Cerebellar nuclear complex (tissue), 1 donor: ENCODE data around the gene URM1.

Source experiments
- DNase-seq, 2 experiments: peaks; one replicate each; lab custom pipeline; 2025; lab: John Stamatoyannopoulos, UW

URM1 gene

DNA sequence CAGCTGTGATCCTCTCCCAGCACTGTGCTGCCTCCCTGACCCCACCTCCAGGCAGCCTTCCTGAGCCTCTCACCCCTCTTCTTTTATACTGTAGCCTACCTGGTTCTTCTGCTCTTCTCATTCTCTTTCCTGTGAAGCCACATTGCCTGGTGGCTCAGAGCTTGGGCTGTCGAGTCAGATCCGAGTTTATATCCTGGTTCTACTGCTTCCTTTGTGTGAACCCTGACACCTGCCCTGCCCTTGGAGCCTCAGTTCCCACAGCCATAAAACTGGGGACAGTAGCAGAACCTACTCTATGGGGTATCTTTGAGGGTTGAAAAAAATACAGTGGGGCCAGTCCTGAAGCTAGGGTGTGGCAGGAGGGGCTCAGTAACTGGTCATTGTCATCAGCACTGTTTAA lies 22.0 kb upstream of the URM1 start:
- no peak for DNase-seq

GRCh38 chr9:128349772-128350171 lies 21.4 kb upstream of the URM1 start:
- DNase-seq: no peak

DNA sequence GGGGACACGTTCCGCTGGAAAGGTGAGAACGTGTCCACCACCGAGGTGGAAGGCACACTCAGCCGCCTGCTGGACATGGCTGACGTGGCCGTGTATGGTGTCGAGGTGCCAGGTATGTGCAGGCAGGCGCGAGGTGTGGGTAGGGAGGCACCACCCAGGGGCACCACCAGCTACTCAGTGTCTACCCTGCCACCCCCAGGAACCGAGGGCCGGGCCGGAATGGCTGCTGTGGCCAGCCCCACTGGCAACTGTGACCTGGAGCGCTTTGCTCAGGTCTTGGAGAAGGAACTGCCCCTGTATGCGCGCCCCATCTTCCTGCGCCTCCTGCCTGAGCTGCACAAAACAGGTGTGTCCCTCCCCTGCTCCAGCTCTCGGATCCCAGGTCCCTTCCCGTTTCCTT lies 15.7 kb upstream of the URM1 start:
- DNase-seq: no peak

- DNase-seq: no peak
These were observed 13.1 kb upstream of the URM1 start for GRCh38 chr9:128358090-128358489.

- DNase-seq: no peak
These were observed 12.3 kb upstream of the URM1 start for GRCh38 chr9:128358861-128359260.

DNA sequence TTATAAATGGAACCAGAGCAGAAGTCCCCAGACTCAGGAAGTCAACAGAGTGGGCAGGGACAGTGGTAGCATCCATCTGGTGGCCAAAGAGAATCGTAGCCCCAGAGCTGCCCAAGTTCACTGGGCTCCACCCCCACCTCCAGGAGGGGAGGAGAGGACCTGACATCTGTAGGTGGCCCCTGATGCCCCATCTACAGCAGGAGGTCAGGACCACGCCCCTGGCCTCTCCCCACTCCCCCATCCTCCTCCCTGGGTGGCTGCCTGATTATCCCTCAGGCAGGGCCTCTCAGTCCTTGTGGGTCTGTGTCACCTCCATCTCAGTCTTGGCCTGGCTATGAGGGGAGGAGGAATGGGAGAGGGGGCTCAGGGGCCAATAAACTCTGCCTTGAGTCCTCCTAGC lies 10.3 kb upstream of the URM1 start:
- no peak for DNase-seq

DNA sequence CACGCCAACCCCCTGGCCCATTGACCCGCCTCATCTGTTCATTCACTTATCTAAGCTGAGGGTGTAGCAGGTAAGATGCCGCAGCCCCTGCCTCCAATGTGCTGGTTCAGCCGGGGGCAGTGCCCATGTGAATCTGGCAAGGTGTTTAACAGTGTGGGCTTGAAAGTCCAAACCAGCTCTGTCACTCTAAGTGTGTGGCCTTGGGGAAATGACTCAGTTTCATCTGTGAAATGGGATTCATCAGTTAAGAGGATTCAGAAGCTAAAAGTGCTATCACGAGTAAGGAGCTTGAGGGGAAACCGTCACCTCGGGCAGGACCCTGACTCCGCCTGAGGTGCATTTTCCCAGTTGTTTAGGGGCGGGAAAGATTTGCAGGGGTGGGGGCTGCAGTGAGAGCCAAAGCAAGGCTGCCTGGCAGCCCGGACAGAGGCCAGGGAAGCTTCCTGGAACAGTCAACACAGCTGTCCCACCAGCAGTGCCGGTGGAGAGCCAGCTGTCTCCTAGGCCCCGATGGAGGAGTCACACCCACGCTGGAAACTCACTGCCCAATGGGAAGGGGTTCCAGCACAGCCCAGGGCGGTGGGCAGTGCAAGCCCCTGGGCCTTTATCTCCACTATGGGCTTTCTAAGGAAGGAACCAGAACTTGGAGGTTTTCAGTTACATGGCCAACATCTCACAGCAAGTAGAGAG lies 9.7 kb upstream of the URM1 start:
- DNase-seq: no peak

GRCh38 chr9:128361986-128362646 lies 9.1 kb upstream of the URM1 start:
- DNase-seq: peak; percentile 21 to 69

- no peak for DNase-seq
These were observed 8.4 kb upstream of the URM1 start for GRCh38 chr9:128362774-128363173.

DNA sequence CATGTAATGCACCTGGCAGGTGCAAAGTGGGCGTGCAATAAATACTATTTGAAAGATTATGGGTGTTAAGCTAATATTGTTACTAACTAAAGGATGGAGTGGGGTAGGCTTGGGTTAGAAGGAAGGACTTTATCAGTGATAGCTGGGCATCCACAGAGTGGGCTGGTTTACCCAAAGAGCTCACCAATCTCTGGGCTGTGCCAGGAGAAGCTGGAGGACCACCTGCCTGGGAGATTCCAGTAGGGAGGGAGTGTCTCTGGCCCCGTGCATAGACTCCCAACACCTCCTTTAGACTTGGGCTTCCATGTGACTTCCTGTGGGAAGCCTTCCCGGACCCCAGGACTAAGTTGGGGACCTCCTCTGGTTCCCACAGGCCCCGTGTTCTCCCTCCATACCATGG lies 5.6 kb upstream of the URM1 start:
- DNase-seq: no peak

DNA sequence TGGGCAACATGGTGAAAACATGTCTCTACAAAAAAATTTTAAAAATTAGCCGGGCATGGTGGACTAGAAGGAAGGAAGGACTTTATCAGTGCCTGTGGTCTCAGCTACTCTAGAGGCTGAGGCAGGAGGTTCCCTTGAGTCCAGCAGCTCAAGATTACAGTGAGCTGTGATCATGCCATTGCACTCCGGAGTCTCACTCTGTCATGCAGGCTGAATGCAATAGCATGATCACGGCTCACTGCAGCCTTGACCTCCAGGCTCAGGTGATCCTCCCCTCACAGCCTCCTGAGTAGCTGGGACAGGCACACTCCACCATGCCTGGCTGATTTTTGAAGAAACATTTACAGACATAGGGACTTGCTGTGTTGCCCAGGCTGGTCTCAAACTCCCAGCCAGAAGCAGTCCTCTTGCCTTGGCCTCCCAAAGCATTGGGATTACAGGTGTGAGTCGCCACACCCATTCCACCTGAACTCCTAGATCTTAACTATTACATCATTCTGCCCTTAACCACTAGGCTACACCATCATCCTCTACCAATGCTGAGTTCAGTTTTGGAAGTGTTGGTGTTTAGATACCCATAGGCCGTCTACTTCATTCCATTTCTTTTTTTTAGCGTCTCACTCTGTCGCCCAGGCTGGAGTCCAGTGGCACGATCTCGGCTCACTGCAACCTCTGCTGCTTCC lies 2.0 kb upstream of the URM1 start:
- DNase-seq: no peak

GRCh38 chr9:128370367-128370751 lies 815 bp upstream of the URM1 start:
- no peak for DNase-seq

- DNase-seq: no peak
These were observed 500 bp downstream of the URM1 start for GRCh38 chr9:128371630-128372117.

GRCh38 chr9:128372188-128372641 lies 1.0 kb downstream of the URM1 start:
- DNase-seq: no peak

- DNase-seq: no peak
These were observed 1.6 kb downstream of the URM1 start for GRCh38 chr9:128372784-128373183.

- DNase-seq: no peak
These were observed 3.1 kb downstream of the URM1 start for GRCh38 chr9:128374221-128374675.

- DNase-seq: no peak
These were observed 4.7 kb downstream of the URM1 start for GRCh38 chr9:128375865-128376264.

GRCh38 chr9:128382261-128382660 lies 11.1 kb downstream of the URM1 start:
- no peak for DNase-seq

GRCh38 chr9:128383007-128383753 lies 12.0 kb downstream of the URM1 start:
- DNase-seq: no peak

DNA sequence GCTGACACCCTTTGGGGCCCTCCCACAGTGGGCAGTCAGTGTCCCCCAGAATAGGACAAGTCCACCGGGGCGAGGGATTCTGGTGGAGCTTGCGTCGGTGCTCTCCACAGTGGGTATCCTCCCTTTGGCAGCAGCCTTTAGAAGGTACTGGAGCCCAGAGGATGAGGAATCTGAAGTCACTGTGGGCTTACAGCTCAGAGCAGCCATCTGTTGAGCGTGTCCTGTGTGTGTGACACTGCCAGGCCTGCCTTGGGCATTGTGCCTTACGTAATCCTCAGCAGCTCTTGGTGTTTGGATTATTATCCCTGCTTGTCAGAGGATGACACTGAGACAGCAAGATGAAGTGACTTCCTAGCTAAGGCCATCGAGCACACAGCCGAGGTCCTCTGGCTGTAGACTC lies 12.6 kb downstream of the URM1 start:
- peak in 1 of 2 experiments; percentile 82 for DNase-seq

- DNase-seq: no peak
These were observed 13.8 kb downstream of the URM1 start for GRCh38 chr9:128384801-128385495.
